ENCODE results near the gene PDE6A. TPM values are rescaled to one million over a fixed set of nuclear protein-coding genes. Genes with fewer than 3 reads are reported as not detected.

The PDE6A gene
- total and polyA plus RNA-seq, 2 of the 13 experiments (the other 11 are each of a cell fraction or from before 2014, with no cell fraction given): 0.01 TPM; not detected in 1

GRCh38 chr5:149936044-149936699, 8.4 kb downstream of the PDE6A start:
- in situ Hi-C loops (cut with HindIII; ENCODE audit: extremely low pct_ligation_motif_present, low pct_unique_long_range_greater_than_20kb) (loop anchor here (10.0 kb wide), 1 partner anchor 59 kb away; no protein-coding TSS in a partner anchor), intact Hi-C loops (cut with micrococcal nuclease; ENCODE audit: unreplicated experiment) (no loop called here)
- Histone ChIP-seq H3K4me1 (ENCODE audit: insufficient read depth, low read length) (peaks cover 67% of the 10 kb centered on the region), H2AFZ (ENCODE audit: low read length) (no peak overlapping the region), H3K27me3 (ENCODE audit: control insufficient read depth in 1 of 2, insufficient read depth in 2 of 2, low read length in 2 of 2) (peaks cover 1 to 13% of the 10 kb centered on the region in 2 experiments; a peak in 2 of 5 replicates), H3K27ac (ENCODE audit: extremely low read length, insufficient read depth, low read length) (no peak overlapping the region), H3K4me2 (ENCODE audit: low read depth, low read length) (no peak overlapping the region), H3K4me3 (replicated peaks in 1 of 3; ENCODE audit: insufficient read depth in 1 of 3, low read depth in 2 of 3, low read length in 3 of 3) (no peak overlapping the region), H3K79me2 (ENCODE audit: insufficient read depth, low read length) (no peaks in the 10 kb centered on the region), H3K9ac (ENCODE audit: insufficient read depth, low read depth, low read length) (no peak overlapping the region), H4K20me1 (ENCODE audit: insufficient read depth, low read length) (no peaks in the 10 kb centered on the region), H3K9me3 (ENCODE audit: low read length) (no peaks in the 10 kb centered on the region), H3K36me3 (replicated peaks in 1 of 2; ENCODE audit: control insufficient read depth in 1 of 2, insufficient read depth in 2 of 2, low read length in 2 of 2) (no peaks in the 10 kb centered on the region)
- FAIRE-seq (no peak), DNase-seq (ENCODE audit: low spot score) (no peak), ATAC-seq (no peak)
- WGBS (ENCODE audit: low lambda C conversion rate): 0% methylated on average over 1 of the region's 1 CpG
- peak; percentile 90 for TF ChIP-seq BCL6 (CRISPR knock-in tag; IDR thresholded peaks at IDR 0.05)
- no peak for TF ChIP-seq WIZ (CRISPR knock-in tag; IDR thresholded peaks at IDR 0.05)
- TF ChIP-seq UBTF (CRISPR knock-in tag; IDR thresholded peaks at IDR 0.05): no peak
- TF ChIP-seq ZC3H4 (CRISPR knock-in tag; IDR thresholded peaks at IDR 0.05; ENCODE audit: borderline replicate concordance): no peak
- TF ChIP-seq ZSCAN30 (CRISPR knock-in tag; IDR thresholded peaks at IDR 0.05): no peak
- ChIA-PET CTCF (ENCODE audit: low intra/inter-chr PET ratio, low total read pairs) (no interaction called here), POLR2A (interaction anchor here (1.4 kb wide), 1 partner anchor 24 kb away, joined by 4 read pairs; the partner anchor contains the start of gene SLC26A2)
- no TSS peak for BruUV-seq (replicated peaks)
